ENCODE data around the gene GRHPR. TPM values are rescaled to one million over a fixed set of nuclear protein-coding genes. Genes with fewer than 3 reads are reported as not detected.

Gene GRHPR
- total and polyA plus RNA-seq, 10 of the 15 experiments (the other 5 are each of a cell fraction or from before 2014, with no cell fraction given), result 52.4 to 194 (median 126) TPM

- TF ChIP-seq ZNF687 (IDR thresholded peaks at IDR 0.05), result no peak
- TF ChIP-seq PAX5 (IDR thresholded peaks at IDR 0.05; ENCODE audit: borderline replicate concordance, low read depth, low read length), result 0 out of 2 replicates have a peak, but pooled peaks have one; percentile 14
- 0 out of 2 replicates have a peak, but pooled peaks have one; percentile 68 for TF ChIP-seq GATAD2B (conservative IDR thresholded peaks at IDR 0.05; ENCODE audit: low read depth)
- TF ChIP-seq RCOR1 (conservative IDR thresholded peaks at IDR 0.05; ENCODE audit: low read depth, low read length), result no peak
- TF ChIP-seq POLR2AphosphoS2 (IDR thresholded peaks at IDR 0.05; ENCODE audit: low read depth, low read length), result peak; percentile 63; the same call in 1 of the 2 replicates
- 0 out of 2 replicates have a peak, but pooled peaks have one; percentile 40 for TF ChIP-seq NR2F1 (conservative IDR thresholded peaks at IDR 0.05)
- peak; percentile 89 for TF ChIP-seq POLR2AphosphoS5 (IDR thresholded peaks at IDR 0.05; ENCODE audit: low read length)
- TF ChIP-seq IKZF1 (conservative IDR thresholded peaks at IDR 0.05), result peak; percentile 74
- TF ChIP-seq NKRF (conservative IDR thresholded peaks at IDR 0.05), result peak; percentile 77
- TF ChIP-seq TCF7 (IDR thresholded peaks at IDR 0.05; ENCODE audit: borderline replicate concordance), result no peak
- TF ChIP-seq SIN3A (IDR thresholded peaks at IDR 0.05; ENCODE audit: low read depth, low read length), result 0 out of 2 replicates have a peak, but pooled peaks have one; percentile 79
- TF ChIP-seq RUNX3 (IDR thresholded peaks at IDR 0.05; ENCODE audit: low read length), result peak; percentile 40
- TF ChIP-seq TCF3 (IDR thresholded peaks at IDR 0.05; ENCODE audit: borderline replicate concordance, insufficient read depth, low read depth, low read length), result no peak
- TF ChIP-seq EP300 (IDR thresholded peaks at IDR 0.05; ENCODE audit: borderline replicate concordance in 1 of 2, control insufficient read depth in 1 of 2, low read depth in 2 of 2, low read length in 2 of 2), result 0 out of 4 replicates have a peak, but pooled peaks of 1 of the 2 experiments have one; percentile 24
- no peak for TF ChIP-seq STAT1 (conservative IDR thresholded peaks at IDR 0.05)
- peak; percentile 84 for TF ChIP-seq LARP7 (IDR thresholded peaks at IDR 0.05)
- no peak for TF ChIP-seq BCL11A (IDR thresholded peaks at IDR 0.05; ENCODE audit: low read depth, low read length)
- no peak for TF ChIP-seq CEBPZ (IDR thresholded peaks at IDR 0.05; ENCODE audit: low read depth, low read length)
- no peak for TF ChIP-seq FOS (IDR thresholded peaks at IDR 0.05; ENCODE audit: borderline replicate concordance, extremely low read depth, insufficient read length)
- no peak for TF ChIP-seq CBFB (IDR thresholded peaks at IDR 0.05; ENCODE audit: low read depth)
- peak; percentile 17; the same call in 1 of the 2 replicates for TF ChIP-seq EED (IDR thresholded peaks at IDR 0.05; ENCODE audit: low read depth)
These were observed 42.1 kb downstream of the GRHPR start (continued) for GRCh38 chr9:37464426-37465248.

Data from GM12878 (cell line).